Measurements from ENCODE around the gene BTN2A1.

Gene BTN2A1

GRCh38 chr6:26468829-26469228 lies 11.1 kb downstream of the BTN2A1 start:
- DNase-seq (ENCODE audit: low read depth): no peak

- DNase-seq (ENCODE audit: low read depth): no peak
These were observed 12.9 kb downstream of the BTN2A1 start for GRCh38 chr6:26470643-26471042.

DNA sequence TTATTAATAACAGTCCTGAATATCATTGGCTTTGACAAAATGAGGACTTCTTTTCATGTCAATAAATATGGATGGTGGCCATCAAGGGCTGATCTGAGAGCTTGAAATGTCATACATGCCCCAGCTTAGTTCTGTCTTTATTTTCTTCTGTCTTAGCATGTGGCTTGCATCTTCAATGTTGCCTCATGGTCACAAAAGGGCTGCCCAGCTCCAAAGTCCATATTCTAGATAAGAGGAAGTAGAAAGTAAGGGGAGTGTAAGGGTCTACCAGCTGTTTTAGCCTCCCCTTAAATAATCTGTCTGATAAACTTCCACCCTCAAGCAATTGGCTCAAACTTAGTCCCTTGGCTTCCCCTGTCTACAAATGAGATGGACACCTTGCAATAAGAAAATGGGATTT lies 14.2 kb downstream of the BTN2A1 start:
- DNase-seq (ENCODE audit: low read depth): no peak

DNA sequence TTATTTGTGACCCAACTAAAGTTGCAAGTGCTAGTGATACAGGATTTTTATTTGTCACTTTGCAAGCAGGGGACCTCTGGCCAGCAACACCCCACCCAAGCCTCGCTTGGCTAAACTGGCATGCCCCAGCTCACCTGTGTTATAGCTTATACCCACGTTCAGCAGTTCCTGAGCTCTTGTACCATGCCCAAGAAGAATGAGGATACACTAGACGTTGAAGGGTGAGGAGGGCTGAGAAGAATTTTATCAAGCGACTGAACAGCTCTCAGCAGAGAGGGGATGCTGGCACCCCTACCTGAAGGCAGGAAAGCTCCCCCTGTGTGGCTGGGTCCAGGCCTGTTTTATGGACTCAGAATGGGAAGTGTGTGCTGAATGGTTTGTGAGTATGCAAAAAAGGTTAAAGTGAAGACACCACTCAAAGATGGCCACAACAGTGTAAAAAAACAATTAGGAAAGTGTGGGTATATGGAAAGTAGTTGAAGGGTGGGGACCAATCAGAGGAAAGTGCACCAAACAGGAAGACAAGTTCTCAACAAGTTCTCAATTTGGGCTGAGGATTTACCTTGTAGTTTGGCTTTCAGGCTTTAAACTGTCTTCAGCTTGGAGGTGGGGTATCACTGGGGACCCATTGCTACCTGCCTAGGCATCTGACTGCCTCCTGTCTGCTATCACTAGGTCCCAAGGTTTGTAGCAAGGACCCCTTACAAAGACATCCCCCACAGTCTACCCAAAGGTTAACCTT lies 15.0 kb downstream of the BTN2A1 start:
- DNase-seq (ENCODE audit: low read depth): no peak

DNA sequence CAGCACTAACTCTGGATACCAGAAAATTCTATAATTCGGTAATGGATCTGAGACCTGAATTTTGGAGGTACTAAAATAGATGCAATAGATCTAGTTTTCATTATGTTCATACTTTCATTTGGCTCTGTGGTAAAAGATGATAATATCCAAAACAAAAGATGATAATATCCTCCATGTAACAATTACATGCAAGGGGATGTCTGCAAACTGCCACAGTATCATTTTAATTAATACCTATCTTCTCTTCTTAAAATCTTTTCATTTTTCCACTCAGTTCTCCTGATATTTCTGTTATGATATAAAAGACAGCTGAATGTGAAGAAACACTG lies 15.6 kb downstream of the BTN2A1 start:
- DNase-seq (ENCODE audit: low read depth): no peak

GRCh38 chr6:26473758-26474438 lies 16.1 kb downstream of the BTN2A1 start:
- peak; percentile 75 for DNase-seq (ENCODE audit: low read depth)

DNA sequence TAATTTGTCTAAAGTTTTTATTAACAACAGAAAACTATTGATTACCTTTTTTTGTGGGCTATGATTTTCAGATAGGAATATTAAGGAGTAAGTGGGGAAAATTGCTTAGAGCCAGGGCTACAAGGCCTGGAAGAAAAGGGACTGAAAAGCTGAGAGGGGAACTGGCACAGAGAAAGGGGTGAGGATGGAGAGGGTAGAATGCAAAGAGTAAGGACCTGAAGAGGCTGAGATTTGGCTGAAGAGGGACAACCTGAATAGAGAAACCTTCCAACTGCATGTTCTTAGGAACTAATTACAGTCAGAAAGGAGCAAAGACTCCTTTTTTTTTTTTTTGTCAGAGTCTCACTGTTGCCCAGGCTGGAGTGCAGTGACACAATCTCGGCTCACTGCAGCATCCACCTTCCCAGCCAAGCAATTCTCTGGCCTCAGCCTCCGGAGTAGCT lies 16.7 kb downstream of the BTN2A1 start:
- DNase-seq (ENCODE audit: low read depth): no peak

- no peak for DNase-seq (ENCODE audit: low read depth)
These were observed 18.3 kb downstream of the BTN2A1 start for GRCh38 chr6:26475823-26476729.

DNA sequence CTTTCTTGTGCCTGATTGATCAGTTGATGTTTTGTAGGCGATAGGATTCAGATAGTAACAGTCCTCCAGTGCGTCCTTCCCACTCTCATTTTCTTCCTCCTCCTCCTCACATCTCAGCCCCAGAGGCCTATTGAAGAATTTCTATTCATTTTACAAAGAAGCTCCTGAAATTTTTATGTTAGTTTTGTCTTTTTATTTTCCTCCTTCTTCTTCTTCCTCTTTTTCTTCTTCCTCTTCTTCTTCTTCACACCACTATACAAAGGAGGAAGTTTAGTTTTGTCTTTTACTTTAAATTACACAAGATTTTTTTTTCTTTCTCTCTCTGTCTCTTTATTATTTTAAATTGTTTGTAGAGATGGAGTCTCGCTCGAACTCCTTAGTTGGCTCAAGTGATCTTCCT lies 19.1 kb downstream of the BTN2A1 start:
- DNase-seq (ENCODE audit: low read depth): no peak

GRCh38 chr6:26477426-26477825 lies 19.7 kb downstream of the BTN2A1 start:
- no peak for DNase-seq (ENCODE audit: low read depth)

- no peak for DNase-seq (ENCODE audit: low read depth)
These were observed 20.6 kb downstream of the BTN2A1 start for GRCh38 chr6:26478100-26478984.

GRCh38 chr6:26478985-26479278 lies 21.2 kb downstream of the BTN2A1 start:
- no peak for DNase-seq (ENCODE audit: low read depth)

DNA sequence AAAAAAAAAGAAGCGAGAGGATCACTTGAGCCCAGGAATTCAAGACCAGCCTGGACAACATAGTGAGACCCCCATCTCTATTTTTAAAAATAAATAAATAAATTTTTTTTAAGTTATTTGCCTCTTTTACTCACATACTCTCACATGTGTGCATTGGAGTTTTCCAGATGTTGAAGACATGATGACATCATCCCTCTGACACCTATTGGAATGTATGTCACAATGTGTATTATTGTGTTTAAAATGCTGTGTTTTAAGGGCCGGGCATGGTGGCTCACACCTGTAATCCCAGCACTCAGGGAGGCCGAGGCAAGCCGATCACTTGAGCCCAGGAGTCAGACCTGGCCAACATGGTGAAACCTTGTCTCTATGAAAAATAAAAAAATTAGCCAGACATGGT lies 24.6 kb downstream of the BTN2A1 start:
- DNase-seq (ENCODE audit: low read depth): no peak

- DNase-seq (ENCODE audit: low read depth): no peak
These were observed 26.0 kb downstream of the BTN2A1 start for GRCh38 chr6:26483727-26484126.

GRCh38 chr6:26484161-26484560 lies 26.4 kb downstream of the BTN2A1 start:
- DNase-seq (ENCODE audit: low read depth): no peak

GRCh38 chr6:26485112-26485780 lies 27.5 kb downstream of the BTN2A1 start:
- DNase-seq (ENCODE audit: low read depth): no peak

GRCh38 chr6:26486358-26486757 lies 28.6 kb downstream of the BTN2A1 start:
- DNase-seq (ENCODE audit: low read depth): no peak

- no peak for DNase-seq (ENCODE audit: low read depth)
These were observed 29.7 kb downstream of the BTN2A1 start for GRCh38 chr6:26487466-26487865.

DNA sequence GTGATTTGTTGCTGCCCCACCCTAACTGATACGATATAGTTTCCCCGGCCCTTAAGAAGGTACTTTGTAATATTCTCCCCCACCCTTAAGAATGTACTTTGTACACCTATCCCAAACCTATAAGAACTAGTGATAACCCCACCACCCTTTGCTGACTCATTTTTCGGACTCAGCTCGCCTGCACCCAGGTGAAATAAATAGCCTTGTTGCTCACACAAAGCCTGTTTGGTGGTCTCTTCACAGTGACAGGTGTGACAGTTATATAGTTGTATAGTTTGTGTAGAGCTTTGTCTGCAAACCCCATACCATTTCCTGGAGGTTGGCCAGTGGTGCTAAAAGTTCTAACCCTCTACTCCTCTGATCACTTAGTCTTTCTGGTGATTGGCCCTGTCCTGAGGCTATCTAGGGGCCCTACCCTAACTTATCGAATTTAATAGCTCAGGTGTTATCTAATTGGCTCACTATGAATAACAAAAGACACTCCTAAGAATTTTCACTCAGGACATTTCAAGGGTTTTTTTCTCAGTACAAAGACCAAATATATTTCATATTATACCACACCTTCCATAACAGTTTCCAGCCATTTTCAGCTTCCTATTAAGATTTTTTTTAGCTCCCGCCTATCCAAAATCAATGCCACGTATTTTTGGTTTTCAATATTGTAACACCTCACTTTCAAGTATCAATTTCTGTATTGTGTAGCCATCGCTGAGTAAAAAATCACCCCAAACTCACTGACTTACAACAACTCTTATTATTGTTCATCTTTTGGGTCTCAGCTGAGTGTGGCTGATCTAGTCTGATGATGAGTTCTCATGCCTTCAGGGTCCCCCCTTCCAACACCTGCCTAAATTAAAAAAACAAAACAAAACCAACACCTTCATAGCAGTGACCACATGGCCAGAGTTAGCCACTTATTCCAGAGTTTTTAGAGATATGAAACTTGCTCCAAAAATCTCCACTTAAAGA lies 32.5 kb downstream of the BTN2A1 start:
- no peak for DNase-seq (ENCODE audit: low read depth)

DNA sequence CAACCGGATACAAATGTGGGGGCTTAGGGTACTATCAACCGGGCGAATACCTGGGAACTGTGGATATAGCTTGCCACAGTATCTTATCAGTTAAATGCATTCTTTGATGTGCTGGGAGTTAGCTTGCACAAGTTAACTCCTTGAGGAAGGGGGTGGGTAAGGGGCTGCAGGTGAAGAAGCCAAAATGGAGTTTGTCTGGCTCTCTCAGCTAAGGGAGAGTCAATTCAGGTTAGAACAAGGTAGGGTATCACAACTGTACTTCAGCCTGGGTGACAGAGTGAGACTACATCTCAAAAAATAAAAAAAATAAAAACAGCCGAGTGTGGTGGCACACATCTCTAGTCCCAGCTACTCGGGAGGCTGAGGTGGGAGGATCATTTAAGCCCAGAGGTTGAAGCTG lies 33.8 kb downstream of the BTN2A1 start:
- DNase-seq (ENCODE audit: low read depth): no peak

All from T follicular helper cell (primary cell).